Activated CD4-positive, alpha-beta T cell treated with anti-CD3 and anti-CD28 coated beads for 24 hours (primary cell): ENCODE results near the gene KLRC3.
"Not testable (repeated sequence)": the region's sequence is repeated elsewhere in the genome, so short reads cannot be mapped to it uniquely, and the experiment has no call there.

Experiments used
- DNase-seq, 2 donors: peaks; one replicate each; pipeline ENCODE4 v3.0.0-alpha.2; 2020; ENCODE audit warnings: low read depth in 2 of 2

The KLRC3 gene

GRCh38 chr12:10400829-10401228, 19.6 kb downstream of the KLRC3 start:
- DNase-seq: no peak

- no peak for DNase-seq
These were observed 22.2 kb downstream of the KLRC3 start for GRCh38 chr12:10398168-10398567.

GRCh38 chr12:10397296-10397695, 23.1 kb downstream of the KLRC3 start:
- DNase-seq: no peak

- not testable (repeated sequence) for DNase-seq
These were observed 24.2 kb downstream of the KLRC3 start for GRCh38 chr12:10396176-10396575.

- DNase-seq: no peak
These were observed 24.9 kb downstream of the KLRC3 start for GRCh38 chr12:10395390-10395998.

- DNase-seq: not testable (repeated sequence)
These were observed 25.8 kb downstream of the KLRC3 start for GRCh38 chr12:10394531-10395152.

- no peak for DNase-seq
These were observed 27.1 kb downstream of the KLRC3 start for GRCh38 chr12:10393291-10393690.

- DNase-seq: no peak
These were observed 27.9 kb downstream of the KLRC3 start for GRCh38 chr12:10392394-10392930.

- DNase-seq: not testable (repeated sequence)
These were observed 29.4 kb downstream of the KLRC3 start for GRCh38 chr12:10390991-10391390.

GRCh38 chr12:10389904-10390303, 30.5 kb downstream of the KLRC3 start, which contains the start of gene KLRK1:
Gene KLRK1 (minus strand): TSS chr12:10390041. CDS start chr12:10388810, 1,231 bp downstream.
- DNase-seq: no peak

- DNase-seq: no peak
These were observed 31.6 kb downstream of the KLRC3 start for GRCh38 chr12:10388624-10389413.

- not testable (repeated sequence) for DNase-seq
These were observed 32.9 kb downstream of the KLRC3 start for GRCh38 chr12:10387498-10387897.

GRCh38 chr12:10386857-10387256, 33.5 kb downstream of the KLRC3 start:
- DNase-seq: no peak

- no peak for DNase-seq
These were observed 35.2 kb downstream of the KLRC3 start for GRCh38 chr12:10385166-10385613.

- no peak for DNase-seq
These were observed 36.2 kb downstream of the KLRC3 start for GRCh38 chr12:10384191-10384590.

- no peak for DNase-seq
These were observed 38.3 kb downstream of the KLRC3 start for GRCh38 chr12:10381928-10382628.

- not testable (repeated sequence) for DNase-seq
These were observed 41.7 kb downstream of the KLRC3 start for GRCh38 chr12:10378737-10379136.

GRCh38 chr12:10374624-10375018, 45.8 kb downstream of the KLRC3 start:
- DNase-seq: no peak

- no peak for DNase-seq
These were observed 47.8 kb downstream of the KLRC3 start for GRCh38 chr12:10372559-10372958.

GRCh38 chr12:10371893-10372535, 48.4 kb downstream of the KLRC3 start:
- not testable (repeated sequence) for DNase-seq
